Fibroblast of lung (primary cell): ENCODE data around the gene ARHGEF7.

Source experiments
- CTCF ChIP-seq, 2 donors: IDR thresholded peaks in 1 of 2; conservative IDR thresholded peaks in 1 of 2; 1 replicate in 1 of 2; 2 replicates in 1 of 2; pipeline ENCODE4 v1.5.1; 2011 to 2012; ENCODE audit warnings: low read length in 2 of 2, control low read depth in 1 of 2, inconsistent platforms in 1 of 2, low read depth in 1 of 2, mild to moderate bottlenecking in 1 of 2
- EZH2 ChIP-seq: IDR thresholded peaks from 2 replicates; pipeline ENCODE4 v1.5.1; 2012; ENCODE audit warnings: low read length, control low read depth, mild to moderate bottlenecking; ENCODE audit errors: missing control alignments

GRCh38 chr13:111183087-111183645 is 68.1 kb downstream of the ARHGEF7 start:
- TF ChIP-seq CTCF (conservative IDR thresholded peaks at IDR 0.05 in 1 of 2, IDR thresholded peaks at IDR 0.05 in 1 of 2; ENCODE audit: low read depth in 1 of 2, low read length in 2 of 2) (no peak), EZH2 (no peak)
